Mucosa of descending colon (tissue), 3 donors: ENCODE measurements around the gene SFXN3. TPM values are rescaled to one million over a fixed set of nuclear protein-coding genes. Genes with fewer than 3 reads are reported as not detected.

Experiments
- ATAC-seq: fragments of 200-7000 bp; cut with Tn5 transposase; one replicate; pipeline ENCODE4 v1.9.1; 2020; ENCODE audit warnings: mild to moderate bottlenecking, moderate library complexity
- DNase-seq, 3 donors: peaks; one replicate each; pipeline ENCODE4 v3.0.0-alpha.2; 2020
- H3K36me3 ChIP-seq: fragments of 200-600 bp; one replicate; pipeline ENCODE4 v1.8.0; 2021; ENCODE audit warnings: low read depth, mild to moderate bottlenecking
- H3K4me1 ChIP-seq: fragments of 200-600 bp; one replicate; pipeline ENCODE4 v1.8.0; 2021; ENCODE audit warnings: low read depth, mild to moderate bottlenecking
- H3K4me3 ChIP-seq: fragments of 200-600 bp; one replicate; pipeline ENCODE4 v1.8.0; 2021; ENCODE audit warnings: mild to moderate bottlenecking
- H3K9me3 ChIP-seq: fragments of 200-600 bp; one replicate; pipeline ENCODE4 v1.8.0; 2021; ENCODE audit warnings: mild to moderate bottlenecking
- intact Hi-C, 2 donors: fragments of 100-400 bp; cut with DNase I in 1 of 2; cut with micrococcal nuclease in 1 of 2; formaldehyde crosslinking; loops; one replicate each; pipeline versions ENCODE4 v1.11.0 to v1.11.1; 2022; cut with DNase I, micrococcal nuclease
- total RNA-seq, 3 donors: library from RNA; stranded (reverse); fragmentation: NEBNext Ultra II Directional in 2 of 3; extraction: Animal tissue kit (Norgen Biotek cat#: 25700) in 2 of 3; gene quantifications; one replicate each; pipeline versions ENCODE4 v1.2.1 to v1.2.4, GENCODE V29; 2021 to 2023
- TF ChIP-seq, protein P1 (sequence below): fragments of 200-600 bp; IDR thresholded peaks from one replicate; pipeline ENCODE4 v1.8.0; 2022; ENCODE audit warnings: antibody characterized with exemption, mild to moderate bottlenecking
- donor health status: DM: no; HTN: no; CAD: no; lungs with moderate emphysema.
- donor health status: DM: no; HTN: no; CAD: no.
- donor health status: DM: no; HTN: yes; CAD: no.

Gene SFXN3
- total RNA-seq, 3 donors from 2014 or later: 8.7 to 28.7 (median 28.0) TPM

GRCh38 chr10:101087965-101088364 lies 56.9 kb downstream of the SFXN3 start:
- Histone ChIP-seq H3K4me1 (no peaks in the 10 kb centered on the region), H3K9me3 (no peaks in the 10 kb centered on the region), H3K36me3 (no peaks in the 10 kb centered on the region), H3K4me3 (no peak overlapping the region)
- ATAC-seq (no peak), DNase-seq (no peak)
- intact Hi-C loops: no loop called here
- TF ChIP-seq, protein P1, sequence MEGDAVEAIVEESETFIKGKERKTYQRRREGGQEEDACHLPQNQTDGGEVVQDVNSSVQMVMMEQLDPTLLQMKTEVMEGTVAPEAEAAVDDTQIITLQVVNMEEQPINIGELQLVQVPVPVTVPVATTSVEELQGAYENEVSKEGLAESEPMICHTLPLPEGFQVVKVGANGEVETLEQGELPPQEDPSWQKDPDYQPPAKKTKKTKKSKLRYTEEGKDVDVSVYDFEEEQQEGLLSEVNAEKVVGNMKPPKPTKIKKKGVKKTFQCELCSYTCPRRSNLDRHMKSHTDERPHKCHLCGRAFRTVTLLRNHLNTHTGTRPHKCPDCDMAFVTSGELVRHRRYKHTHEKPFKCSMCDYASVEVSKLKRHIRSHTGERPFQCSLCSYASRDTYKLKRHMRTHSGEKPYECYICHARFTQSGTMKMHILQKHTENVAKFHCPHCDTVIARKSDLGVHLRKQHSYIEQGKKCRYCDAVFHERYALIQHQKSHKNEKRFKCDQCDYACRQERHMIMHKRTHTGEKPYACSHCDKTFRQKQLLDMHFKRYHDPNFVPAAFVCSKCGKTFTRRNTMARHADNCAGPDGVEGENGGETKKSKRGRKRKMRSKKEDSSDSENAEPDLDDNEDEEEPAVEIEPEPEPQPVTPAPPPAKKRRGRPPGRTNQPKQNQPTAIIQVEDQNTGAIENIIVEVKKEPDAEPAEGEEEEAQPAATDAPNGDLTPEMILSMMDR: no peak

- DNase-seq (no peak), ATAC-seq (peak; percentile 61)
- no peak overlapping the region for H3K4me3 ChIP-seq
- H3K4me1 ChIP-seq: no peaks in the 10 kb centered on the region
- H3K9me3 ChIP-seq: no peaks in the 10 kb centered on the region
- TF ChIP-seq, protein P1: no peak
- intact Hi-C loops: loop anchor here in 1 of 2 donors (10.0 kb wide), 1 partner anchor 55 kb away; no protein-coding TSS in a partner anchor
- H3K36me3 ChIP-seq: no peaks in the 10 kb centered on the region
These were observed 58.7 kb downstream of the SFXN3 start for GRCh38 chr10:101089520-101090299.

GRCh38 chr10:101090597-101090996 lies 59.6 kb downstream of the SFXN3 start:
- H3K4me1 ChIP-seq: no peaks in the 10 kb centered on the region
- ATAC-seq (no peak), DNase-seq (no peak)
- no peaks in the 10 kb centered on the region for H3K9me3 ChIP-seq
- intact Hi-C loops: loop anchor here in 1 of 2 donors (10.0 kb wide), 1 partner anchor 54 kb away; no protein-coding TSS in a partner anchor
- H3K4me3 ChIP-seq: no peak overlapping the region
- TF ChIP-seq, protein P1: no peak
- no peaks in the 10 kb centered on the region for H3K36me3 ChIP-seq

Other genes with a start within 250 kb of the SFXN3 start
- 10 to 100 TPM; 23.0 to 31.1 (median 27.5) TPM for gene SLF2, start 118.3 kb upstream of the SFXN3 start, total RNA-seq
- gene SEMA4G, start 61.7 kb upstream of the SFXN3 start, total RNA-seq: 100 to 1,000 TPM in 1 of 3 donors, 10 to 100 TPM in 2; 68.5 to 176 (median 91.9) TPM
- gene MRPL43, start 43.7 kb upstream of the SFXN3 start, total RNA-seq: 10 to 100 TPM; 61.3 to 82.3 (median 71.4) TPM
- gene TWNK, start 43.7 kb upstream of the SFXN3 start, total RNA-seq: 1 to 10 TPM; 6.0 to 7.8 (median 7.0) TPM
- gene LZTS2, start 31.4 kb upstream of the SFXN3 start, total RNA-seq: 10 to 100 TPM; 26.0 to 82.1 (median 31.5) TPM
- gene PDZD7, start 105 bp upstream of the SFXN3 start, total RNA-seq: under 1 TPM in 2 of 3 donors, not detected in 1; 0.28 to 0.43 TPM
- gene KAZALD1, start 30.8 kb downstream of the SFXN3 start, total RNA-seq: 10 to 100 TPM in 2 of 3 donors, 1 to 10 TPM in 1; 8.5 to 20.0 (median 16.7) TPM
- gene TLX1, start 100.1 kb downstream of the SFXN3 start, total RNA-seq: 1 to 10 TPM in 1 of 3 donors, under 1 TPM in 1, not detected in 1; 0.93 to 1.0 TPM
- gene LBX1, start 198.2 kb downstream of the SFXN3 start, total RNA-seq: not detected